ENCODE data around the gene LRRC31.

LRRC31 gene

GRCh38 chr3:169846458-169847193, 23.1 kb downstream of the LRRC31 start:
- Histone ChIP-seq H3K4me2 (ENCODE audit: low read length, poor library complexity, severe bottlenecking) (no peak overlapping the region), H3K18ac (ENCODE audit: low read depth in 1 of 2, low read length in 2 of 2) (no peak overlapping the region), H3K9me3 (ENCODE audit: control insufficient read depth, low read length) (no peaks in the 10 kb centered on the region), H3K36me3 (ENCODE audit: control insufficient read depth in 1 of 2, insufficient read depth in 2 of 2, low read depth in 1 of 2, low read length in 2 of 2) (no peaks in the 10 kb centered on the region), H2BK5ac (ENCODE audit: low read depth, low read length, poor library complexity, severe bottlenecking) (no peak overlapping the region), H3K27ac (ENCODE audit: low read length, poor library complexity, severe bottlenecking) (no peak overlapping the region), H3K4me1 (ENCODE audit: control insufficient read depth, insufficient read depth, low read depth, low read length) (peaks cover 7% of the 10 kb centered on the region), H2AK5ac (ENCODE audit: low read length, severe bottlenecking) (no peak overlapping the region), H2BK15ac (ENCODE audit: low read depth, poor library complexity, severe bottlenecking) (no peak overlapping the region), H3K23ac (ENCODE audit: low read length in 2 of 2) (no peak overlapping the region), H2BK12ac (ENCODE audit: low read length in 2 of 2) (no peak overlapping the region), H3K4ac (ENCODE audit: low read depth in 1 of 2, low read length in 2 of 2) (no peak overlapping the region), H3K4me3 (ENCODE audit: insufficient read depth in 1 of 2, low read depth in 1 of 2, low read length in 2 of 2) (no peak overlapping the region), H2BK120ac (ENCODE audit: low read depth, low read length) (no peak overlapping the region), H4K8ac (ENCODE audit: low read length) (no peak overlapping the region), H3K79me1 (replicated peaks; ENCODE audit: low read length, poor library complexity, severe bottlenecking) (no peaks in the 10 kb centered on the region), H3K14ac (ENCODE audit: low read length in 2 of 2) (no peak overlapping the region), H3K27me3 (ENCODE audit: control insufficient read depth in 1 of 2, insufficient read depth in 1 of 2, low read length in 2 of 2) (peaks cover 0 to 3% of the 10 kb centered on the region in 2 experiments), H4K91ac (ENCODE audit: low read length) (no peak overlapping the region), H2AFZ (ENCODE audit: low read depth, low read length) (no peak overlapping the region), H3K9ac (ENCODE audit: low read length) (no peak overlapping the region)
- WGBS, result 86% methylated on average over 9 of the region's 11 CpGs
- peak; percentile 14 for DNase-seq

- no peaks in the 10 kb centered on the region for H3K9me3 ChIP-seq (ENCODE audit: control insufficient read depth, low read length)
- H4K8ac ChIP-seq (ENCODE audit: low read length), result no peak overlapping the region
- H2BK15ac ChIP-seq (ENCODE audit: low read depth, poor library complexity, severe bottlenecking), result no peak overlapping the region
- no peak overlapping the region for H3K18ac ChIP-seq (ENCODE audit: low read depth in 1 of 2, low read length in 2 of 2)
- H3K9ac ChIP-seq (ENCODE audit: low read length), result no peak overlapping the region
- H3K27ac ChIP-seq (ENCODE audit: low read length, poor library complexity, severe bottlenecking), result no peak overlapping the region
- no peak overlapping the region for H2AFZ ChIP-seq (ENCODE audit: low read depth, low read length)
- H3K14ac ChIP-seq (ENCODE audit: low read length in 2 of 2), result no peak overlapping the region
- H3K79me1 ChIP-seq (replicated peaks; ENCODE audit: low read length, poor library complexity, severe bottlenecking), result no peaks in the 10 kb centered on the region
- H2BK120ac ChIP-seq (ENCODE audit: low read depth, low read length), result no peak overlapping the region
- WGBS, result 75% methylated on average over 3 of the region's 3 CpGs
- peaks cover 8% of the 10 kb centered on the region for H3K4me1 ChIP-seq (ENCODE audit: control insufficient read depth, insufficient read depth, low read depth, low read length)
- no peaks in the 10 kb centered on the region for H3K36me3 ChIP-seq (ENCODE audit: control insufficient read depth in 1 of 2, insufficient read depth in 2 of 2, low read depth in 1 of 2, low read length in 2 of 2)
- H4K91ac ChIP-seq (ENCODE audit: low read length), result no peak overlapping the region
- DNase-seq, result no peak
- no peak overlapping the region for H2BK12ac ChIP-seq (ENCODE audit: low read length in 2 of 2)
- H3K4me2 ChIP-seq (ENCODE audit: low read length, poor library complexity, severe bottlenecking), result no peak overlapping the region
- H3K27me3 ChIP-seq (ENCODE audit: control insufficient read depth in 1 of 2, insufficient read depth in 1 of 2, low read length in 2 of 2), result no peaks in the 10 kb centered on the region
- H3K4me3 ChIP-seq (ENCODE audit: insufficient read depth in 1 of 2, low read depth in 1 of 2, low read length in 2 of 2), result no peak overlapping the region
- no peak overlapping the region for H3K23ac ChIP-seq (ENCODE audit: low read length in 2 of 2)
- no peak overlapping the region for H2BK5ac ChIP-seq (ENCODE audit: low read depth, low read length, poor library complexity, severe bottlenecking)
- H2AK5ac ChIP-seq (ENCODE audit: low read length, severe bottlenecking), result no peak overlapping the region
- no peak overlapping the region for H3K4ac ChIP-seq (ENCODE audit: low read depth in 1 of 2, low read length in 2 of 2)
These were observed 26.8 kb downstream of the LRRC31 start for GRCh38 chr3:169842960-169843359.

- Histone ChIP-seq H3K4me1 (ENCODE audit: control insufficient read depth, insufficient read depth, low read depth, low read length) (peaks cover 3% of the 10 kb centered on the region), H3K9ac (ENCODE audit: low read length) (no peak overlapping the region), H2AFZ (ENCODE audit: low read depth, low read length) (no peak overlapping the region), H3K4me3 (ENCODE audit: insufficient read depth in 1 of 2, low read depth in 1 of 2, low read length in 2 of 2) (no peak overlapping the region), H3K79me1 (replicated peaks; ENCODE audit: low read length, poor library complexity, severe bottlenecking) (no peaks in the 10 kb centered on the region), H3K9me3 (ENCODE audit: control insufficient read depth, low read length) (no peaks in the 10 kb centered on the region), H2AK5ac (ENCODE audit: low read length, severe bottlenecking) (no peak overlapping the region), H2BK15ac (ENCODE audit: low read depth, poor library complexity, severe bottlenecking) (no peak overlapping the region), H3K14ac (ENCODE audit: low read length in 2 of 2) (no peak overlapping the region), H3K4ac (ENCODE audit: low read depth in 1 of 2, low read length in 2 of 2) (no peak overlapping the region), H3K23ac (ENCODE audit: low read length in 2 of 2) (no peak overlapping the region), H3K27me3 (ENCODE audit: control insufficient read depth in 1 of 2, insufficient read depth in 1 of 2, low read length in 2 of 2) (no peaks in the 10 kb centered on the region), H4K8ac (ENCODE audit: low read length) (no peak overlapping the region), H4K91ac (ENCODE audit: low read length) (no peak overlapping the region), H3K18ac (ENCODE audit: low read depth in 1 of 2, low read length in 2 of 2) (no peak overlapping the region), H2BK12ac (ENCODE audit: low read length in 2 of 2) (no peak overlapping the region), H3K36me3 (ENCODE audit: control insufficient read depth in 1 of 2, insufficient read depth in 2 of 2, low read depth in 1 of 2, low read length in 2 of 2) (no peaks in the 10 kb centered on the region), H3K4me2 (ENCODE audit: low read length, poor library complexity, severe bottlenecking) (no peak overlapping the region), H3K27ac (ENCODE audit: low read length, poor library complexity, severe bottlenecking) (peak overlapping the region; percentile 7), H2BK120ac (ENCODE audit: low read depth, low read length) (no peak overlapping the region), H2BK5ac (ENCODE audit: low read depth, low read length, poor library complexity, severe bottlenecking) (no peak overlapping the region)
- WGBS, result 76% methylated on average over 3 of the region's 4 CpGs
- DNase-seq, result no peak
These were observed 28.6 kb downstream of the LRRC31 start for GRCh38 chr3:169841171-169841570.

GRCh38 chr3:169838511-169839030, 31.2 kb downstream of the LRRC31 start:
- H3K9me3 ChIP-seq (ENCODE audit: control insufficient read depth, low read length), result no peaks in the 10 kb centered on the region
- no peaks in the 10 kb centered on the region for H3K79me1 ChIP-seq (replicated peaks; ENCODE audit: low read length, poor library complexity, severe bottlenecking)

More at GRCh38 chr3:169838511-169839030, 31.2 kb downstream of the LRRC31 start:
- H3K27me3 ChIP-seq (ENCODE audit: control insufficient read depth in 1 of 2, insufficient read depth in 1 of 2, low read length in 2 of 2), result no peaks in the 10 kb centered on the region
- H3K9ac ChIP-seq (ENCODE audit: low read length), result no peak overlapping the region
- no peak overlapping the region for H3K27ac ChIP-seq (ENCODE audit: low read length, poor library complexity, severe bottlenecking)
- H4K91ac ChIP-seq (ENCODE audit: low read length), result no peak overlapping the region
- H3K23ac ChIP-seq (ENCODE audit: low read length in 2 of 2), result no peak overlapping the region
- H2BK120ac ChIP-seq (ENCODE audit: low read depth, low read length), result no peak overlapping the region
- no peak overlapping the region for H3K4ac ChIP-seq (ENCODE audit: low read depth in 1 of 2, low read length in 2 of 2)
- no peak overlapping the region for H2BK15ac ChIP-seq (ENCODE audit: low read depth, poor library complexity, severe bottlenecking)
- no peak overlapping the region for H3K4me3 ChIP-seq (ENCODE audit: insufficient read depth in 1 of 2, low read depth in 1 of 2, low read length in 2 of 2)
- no peak overlapping the region for H2BK5ac ChIP-seq (ENCODE audit: low read depth, low read length, poor library complexity, severe bottlenecking)
- 93% methylated on average over 1 of the region's 1 CpG for WGBS
- no peak overlapping the region for H3K18ac ChIP-seq (ENCODE audit: low read depth in 1 of 2, low read length in 2 of 2)
- DNase-seq, result no peak
- H3K36me3 ChIP-seq (ENCODE audit: control insufficient read depth in 1 of 2, insufficient read depth in 2 of 2, low read depth in 1 of 2, low read length in 2 of 2), result no peaks in the 10 kb centered on the region
- H2AFZ ChIP-seq (ENCODE audit: low read depth, low read length), result no peak overlapping the region
- no peak overlapping the region for H3K14ac ChIP-seq (ENCODE audit: low read length in 2 of 2)
- no peak overlapping the region for H2AK5ac ChIP-seq (ENCODE audit: low read length, severe bottlenecking)
- H3K4me1 ChIP-seq (ENCODE audit: control insufficient read depth, insufficient read depth, low read depth, low read length), result peaks cover 3% of the 10 kb centered on the region
- no peak overlapping the region for H4K8ac ChIP-seq (ENCODE audit: low read length)
- no peak overlapping the region for H2BK12ac ChIP-seq (ENCODE audit: low read length in 2 of 2)
- H3K4me2 ChIP-seq (ENCODE audit: low read length, poor library complexity, severe bottlenecking), result no peak overlapping the region

Measured in mesenchymal stem cell (in vitro differentiated cells and primary cell).